Gastroesophageal sphincter (tissue), 3 donors: ENCODE data around the gene BTBD2.

Experiments used
- EP300 ChIP-seq: sonication (generic); formaldehyde crosslinking; IDR thresholded peaks from one replicate; pipeline ENCODE4 v1.6.1; 2017; ENCODE audit warnings: antibody characterized with exemption, mild to moderate bottlenecking
- POLR2A ChIP-seq, 2 donors: fragments of 450-650 bp; IDR thresholded peaks; one replicate each; pipeline ENCODE4 v1.6.1; 2017; ENCODE audit warnings: antibody characterized with exemption in 2 of 2, mild to moderate bottlenecking in 2 of 2, moderate library complexity in 1 of 2
- POLR2AphosphoS5 ChIP-seq: sonication (generic); formaldehyde crosslinking; IDR thresholded peaks from one replicate; pipeline ENCODE4 v1.6.1; 2017; ENCODE audit warnings: antibody characterized with exemption
- TF ChIP-seq, protein P1 (sequence below), 4 experiments: fragments of 200-600 bp in 2 of 4; fragments of 450-650 bp in 2 of 4; sonication (generic) in 1 of 4; IDR thresholded peaks; one replicate each; pipeline ENCODE4 v1.5.1; 2017 to 2019; ENCODE audit warnings: antibody characterized with exemption in 4 of 4, mild to moderate bottlenecking in 2 of 4, moderate library complexity in 2 of 4

DNA sequence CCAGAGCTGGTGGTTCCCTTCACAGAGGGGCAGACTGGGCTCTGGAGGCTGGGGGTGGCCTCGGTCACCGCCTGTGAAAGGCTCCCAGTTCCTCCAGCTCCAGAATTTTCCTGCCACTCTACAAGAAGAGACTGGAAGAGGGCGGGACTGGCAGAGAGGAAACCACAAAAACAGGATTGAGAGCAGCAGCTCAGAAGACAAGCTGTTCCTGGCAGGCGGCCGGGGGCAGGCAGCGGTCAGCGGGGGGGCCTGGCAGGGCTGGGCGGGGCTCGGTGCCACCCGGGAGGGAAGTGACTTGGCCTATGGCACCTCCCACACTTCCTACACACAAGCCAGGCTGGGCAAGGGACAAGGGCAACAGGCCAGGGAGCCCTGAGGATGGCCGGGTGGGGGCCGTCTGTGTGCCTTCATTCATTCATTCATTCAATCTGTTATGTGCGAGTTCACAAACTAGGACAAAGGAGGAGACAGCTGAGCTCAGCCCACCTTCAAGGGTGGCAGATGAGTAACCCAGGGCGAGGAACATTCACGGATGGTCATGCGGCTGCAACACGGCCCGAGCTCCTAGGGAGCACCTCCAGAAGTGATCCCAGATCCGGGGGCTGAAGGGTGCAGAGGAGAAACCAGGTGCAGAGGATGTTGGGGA is 16.9 kb upstream of the BTBD2 start:
- TF ChIP-seq POLR2A (IDR thresholded peaks at IDR 0.05): no peak
- TF ChIP-seq, protein P1, sequence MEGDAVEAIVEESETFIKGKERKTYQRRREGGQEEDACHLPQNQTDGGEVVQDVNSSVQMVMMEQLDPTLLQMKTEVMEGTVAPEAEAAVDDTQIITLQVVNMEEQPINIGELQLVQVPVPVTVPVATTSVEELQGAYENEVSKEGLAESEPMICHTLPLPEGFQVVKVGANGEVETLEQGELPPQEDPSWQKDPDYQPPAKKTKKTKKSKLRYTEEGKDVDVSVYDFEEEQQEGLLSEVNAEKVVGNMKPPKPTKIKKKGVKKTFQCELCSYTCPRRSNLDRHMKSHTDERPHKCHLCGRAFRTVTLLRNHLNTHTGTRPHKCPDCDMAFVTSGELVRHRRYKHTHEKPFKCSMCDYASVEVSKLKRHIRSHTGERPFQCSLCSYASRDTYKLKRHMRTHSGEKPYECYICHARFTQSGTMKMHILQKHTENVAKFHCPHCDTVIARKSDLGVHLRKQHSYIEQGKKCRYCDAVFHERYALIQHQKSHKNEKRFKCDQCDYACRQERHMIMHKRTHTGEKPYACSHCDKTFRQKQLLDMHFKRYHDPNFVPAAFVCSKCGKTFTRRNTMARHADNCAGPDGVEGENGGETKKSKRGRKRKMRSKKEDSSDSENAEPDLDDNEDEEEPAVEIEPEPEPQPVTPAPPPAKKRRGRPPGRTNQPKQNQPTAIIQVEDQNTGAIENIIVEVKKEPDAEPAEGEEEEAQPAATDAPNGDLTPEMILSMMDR (IDR thresholded peaks at IDR 0.05): no peak
- TF ChIP-seq POLR2AphosphoS5: peak; percentile 98
- TF ChIP-seq EP300: peak; percentile 75
